NCI-H1436 (cell line): Measurements from ENCODE around the gene HK3.

Source experiments
- DNase-seq: peaks from one replicate; lab custom pipeline; 2025; lab: John Stamatoyannopoulos, UW

The HK3 gene

GRCh38 chr5:176902102-176902814 lies 3.1 kb upstream of the HK3 start:
- no peak for DNase-seq

DNA sequence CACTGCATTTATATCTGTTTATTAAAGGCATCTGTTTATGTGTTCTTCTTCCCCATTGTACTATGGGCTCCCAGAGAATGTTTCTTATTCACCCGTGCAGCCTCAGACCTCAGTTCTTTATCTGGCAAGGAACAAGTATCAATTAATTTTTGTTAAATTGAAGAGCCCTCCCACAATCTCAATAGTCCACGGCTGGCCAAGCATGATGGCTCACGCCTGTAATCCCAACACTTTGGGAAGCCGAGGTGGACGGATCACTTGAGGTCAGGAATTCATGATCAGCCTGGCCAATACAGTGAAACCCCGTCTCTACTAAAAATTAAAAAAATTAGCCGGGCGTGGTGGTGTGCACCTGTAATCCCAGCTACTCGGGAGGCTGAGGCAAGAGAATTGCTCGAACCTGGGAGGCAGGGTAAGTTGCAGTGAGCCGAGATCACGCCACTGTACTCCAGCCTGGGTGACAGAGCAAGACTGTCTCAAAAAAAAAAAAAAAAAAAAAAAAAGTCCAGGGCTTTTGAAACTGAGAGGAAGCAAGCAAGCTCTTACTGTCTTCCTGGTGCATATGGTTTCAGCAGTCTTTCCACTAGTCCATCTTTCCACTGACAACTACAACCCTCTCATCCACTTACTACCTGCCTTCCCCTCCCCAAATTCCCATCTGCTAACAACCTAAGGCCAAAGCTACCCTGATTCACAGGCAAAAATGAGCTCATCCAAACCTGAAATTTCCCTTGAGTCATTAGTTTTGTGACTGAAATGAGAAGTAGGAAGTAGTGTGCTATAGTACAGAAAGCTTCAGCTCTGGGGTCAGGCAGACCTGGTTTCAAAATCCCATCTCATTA lies 2.3 kb upstream of the HK3 start:
- DNase-seq = no peak

DNA sequence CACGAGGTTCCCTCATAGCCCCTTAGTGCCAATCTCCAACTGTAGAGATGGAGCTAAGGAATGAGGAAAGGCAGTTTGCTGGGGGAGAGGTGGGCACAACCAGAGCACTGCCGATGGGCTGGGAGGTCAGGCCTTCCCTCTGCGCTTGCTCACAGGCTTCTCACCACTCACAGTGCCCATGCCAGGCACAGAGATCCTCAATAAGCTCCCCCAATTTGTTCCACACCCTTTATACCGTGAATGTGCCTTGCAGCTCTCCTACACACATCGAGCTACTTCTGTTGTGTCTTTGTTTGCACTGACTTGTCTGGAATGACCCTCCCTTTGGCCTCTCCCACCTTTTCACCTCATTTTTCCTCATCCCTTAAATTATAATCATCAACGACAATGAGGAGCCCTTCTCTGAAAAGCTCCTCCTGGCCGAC lies 1.6 kb upstream of the HK3 start:
- no peak for DNase-seq

- DNase-seq = no peak
Observed at GRCh38 chr5:176899946-176900779, 1.0 kb upstream of the HK3 start.

DNA sequence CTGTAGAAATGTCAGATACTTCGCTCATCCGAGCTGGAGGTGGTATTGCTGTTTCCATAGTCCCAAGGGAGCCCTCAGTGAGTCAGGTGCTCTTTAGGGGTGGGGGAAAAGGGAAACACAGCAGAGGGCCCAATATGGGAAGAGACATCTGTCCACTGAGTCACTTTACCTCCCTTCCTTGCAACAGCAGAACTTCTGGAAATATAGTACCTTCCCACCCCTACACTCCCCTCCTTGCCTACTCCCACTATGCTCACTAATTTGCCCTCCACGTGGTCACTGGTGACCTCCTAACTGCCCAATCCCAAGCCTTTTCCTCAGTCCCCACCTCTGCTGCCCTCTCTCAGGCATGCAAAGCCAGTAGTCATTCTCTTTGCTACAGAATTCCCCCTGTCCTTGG lies 1.9 kb downstream of the HK3 start:
- DNase-seq = no peak

- no peak for DNase-seq
Observed at GRCh38 chr5:176895831-176896230, 3.3 kb downstream of the HK3 start.

- DNase-seq = no peak
Observed at GRCh38 chr5:176894298-176894697, 4.8 kb downstream of the HK3 start.

- no peak for DNase-seq
Observed at GRCh38 chr5:176892663-176893062, 6.5 kb downstream of the HK3 start.

DNA sequence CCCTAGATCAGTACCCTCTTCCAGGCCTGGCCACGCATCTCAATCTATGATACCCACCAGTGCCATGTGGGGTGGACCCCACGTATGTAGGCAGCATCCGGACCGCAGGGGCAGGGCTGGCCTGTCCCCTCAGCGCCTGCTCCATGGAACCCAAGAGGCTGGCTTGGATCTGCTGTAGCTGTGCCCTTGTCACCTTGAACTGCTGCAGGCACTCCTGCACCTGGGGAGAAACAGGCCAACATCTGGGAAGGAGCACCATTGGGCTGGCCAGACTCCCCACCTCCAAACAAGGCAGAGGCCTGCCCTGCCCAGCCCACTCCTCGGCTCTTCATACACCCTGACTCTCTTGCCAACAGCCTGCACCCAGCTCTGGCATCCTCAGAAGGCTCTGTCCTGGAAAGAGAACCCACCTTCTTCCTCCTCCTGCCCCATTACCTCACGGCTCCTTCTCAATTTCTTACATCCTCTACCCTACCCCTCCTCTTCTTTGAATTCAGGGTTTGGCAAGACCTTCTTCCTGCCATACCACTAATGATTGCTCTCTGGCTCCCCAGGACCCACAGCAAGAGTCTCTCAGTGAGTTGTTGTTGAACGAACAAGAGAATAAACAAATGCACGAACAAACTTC lies 7.7 kb downstream of the HK3 start:
- DNase-seq = no peak

GRCh38 chr5:176890455-176891330 lies 8.5 kb downstream of the HK3 start:
- no peak for DNase-seq

DNA sequence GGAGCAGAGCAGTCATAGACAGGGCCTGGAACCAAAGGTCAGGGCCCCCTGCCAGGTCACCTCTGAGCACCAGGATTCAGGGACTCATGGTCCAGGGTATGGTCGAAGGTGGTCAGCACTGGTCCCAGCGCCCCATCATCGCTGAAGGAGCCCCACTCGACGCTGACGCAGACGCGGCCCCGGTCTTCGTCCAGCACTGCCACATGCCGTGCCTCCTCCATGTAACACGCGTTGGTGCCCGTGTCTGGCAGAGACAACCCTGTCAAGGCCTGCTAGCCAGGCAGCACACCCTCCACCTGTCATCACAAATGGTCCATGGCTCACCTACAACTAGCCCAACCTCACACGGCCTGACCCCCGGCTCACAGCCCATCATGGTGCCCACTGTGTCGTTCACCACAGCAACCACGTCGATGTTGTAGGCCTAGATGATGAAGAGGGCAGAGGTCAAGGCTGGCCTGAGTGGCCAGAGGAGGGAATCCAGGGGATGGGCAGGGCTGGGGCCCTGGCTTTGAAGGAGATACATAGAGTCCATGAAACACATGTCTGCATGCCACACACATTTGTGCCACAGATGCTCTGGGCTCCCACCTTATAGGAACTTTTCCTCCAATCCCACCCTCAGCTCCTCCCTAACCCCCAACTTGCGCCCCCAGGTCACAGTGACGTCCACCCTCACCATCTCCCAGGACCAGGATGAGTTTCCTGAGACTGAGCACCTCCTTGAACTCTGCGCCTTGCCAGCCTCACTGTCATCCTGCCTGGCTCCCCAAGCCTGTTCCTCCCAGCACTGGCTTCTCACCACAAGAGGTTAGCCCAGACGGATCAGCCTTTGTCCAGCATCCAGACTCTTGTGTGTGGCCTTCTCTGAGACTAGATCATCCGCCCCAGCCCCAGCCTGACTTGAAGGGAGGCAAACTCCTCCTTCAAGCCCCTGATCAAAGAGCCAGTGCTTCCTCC lies 9.5 kb downstream of the HK3 start:
- DNase-seq = no peak

GRCh38 chr5:176888865-176889165 lies 10.3 kb downstream of the HK3 start:
- no peak for DNase-seq

DNA sequence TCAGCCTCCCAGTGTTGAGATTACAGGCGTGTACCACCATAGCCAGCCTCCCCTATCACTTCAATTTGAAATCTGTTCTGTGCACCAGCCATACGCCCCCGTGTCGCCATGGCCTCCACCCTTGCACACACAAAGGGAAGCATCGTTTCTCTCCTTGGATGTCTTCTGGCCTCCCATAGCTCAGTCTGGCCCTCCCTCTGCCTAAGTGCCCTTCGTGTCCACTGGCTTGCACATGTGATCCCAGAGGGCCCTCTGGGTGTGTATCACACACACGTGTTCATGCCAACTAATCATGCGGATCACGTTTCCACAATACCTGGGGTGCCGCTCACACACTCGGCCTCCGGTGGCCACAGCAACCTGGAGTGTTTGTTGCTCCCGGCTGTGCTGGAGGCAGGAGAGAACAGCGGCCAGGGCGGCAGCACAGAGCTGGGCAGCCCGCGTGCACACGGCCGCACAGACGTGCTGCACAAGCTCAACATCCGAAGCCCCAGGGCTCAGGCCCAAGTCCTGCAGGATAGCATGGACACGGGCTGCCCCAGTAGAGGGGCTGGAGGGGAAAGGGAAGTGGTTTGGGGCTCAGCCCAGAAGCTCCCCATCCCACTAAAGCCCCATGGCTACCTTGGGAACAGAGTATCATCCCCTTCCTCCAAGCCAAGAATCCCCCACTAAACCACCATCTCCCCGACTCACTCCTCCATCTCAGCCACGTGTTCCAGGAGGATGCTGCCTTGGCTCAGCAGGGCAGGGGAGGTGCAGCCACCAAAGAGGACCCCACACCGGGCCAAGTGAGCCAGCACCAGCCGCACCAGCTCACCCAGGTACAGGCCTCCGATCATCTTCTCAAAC lies 10.9 kb downstream of the HK3 start:
- no peak for DNase-seq

DNA sequence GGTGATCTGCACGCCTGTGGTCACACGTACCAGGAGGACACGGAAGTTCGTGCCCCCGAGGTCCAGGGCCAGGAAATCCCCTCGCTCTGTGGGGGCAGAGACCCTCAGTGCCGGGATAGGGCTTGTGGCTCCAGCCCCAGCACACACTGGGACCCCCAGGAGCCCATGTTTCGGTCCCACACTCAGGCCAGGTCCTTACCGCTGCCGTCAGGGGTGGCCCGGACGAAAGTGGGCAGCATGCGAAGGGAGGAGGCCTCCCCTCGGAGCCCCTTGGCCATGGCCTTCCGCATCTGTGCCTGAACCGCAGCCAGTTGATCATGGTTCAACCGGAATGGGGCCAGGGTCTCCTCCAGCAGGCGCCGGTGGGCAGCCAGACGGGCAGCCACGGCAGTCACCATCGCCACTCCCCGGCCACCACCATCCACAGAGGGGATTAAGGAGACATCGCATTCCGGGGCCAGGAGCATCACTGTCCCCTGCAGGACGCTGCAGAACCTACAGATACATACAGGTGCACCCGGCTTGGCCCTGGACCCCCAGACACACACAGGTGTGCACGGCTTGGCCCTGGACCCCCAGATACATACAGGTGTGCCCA lies 11.8 kb downstream of the HK3 start:
- DNase-seq = no peak

DNA sequence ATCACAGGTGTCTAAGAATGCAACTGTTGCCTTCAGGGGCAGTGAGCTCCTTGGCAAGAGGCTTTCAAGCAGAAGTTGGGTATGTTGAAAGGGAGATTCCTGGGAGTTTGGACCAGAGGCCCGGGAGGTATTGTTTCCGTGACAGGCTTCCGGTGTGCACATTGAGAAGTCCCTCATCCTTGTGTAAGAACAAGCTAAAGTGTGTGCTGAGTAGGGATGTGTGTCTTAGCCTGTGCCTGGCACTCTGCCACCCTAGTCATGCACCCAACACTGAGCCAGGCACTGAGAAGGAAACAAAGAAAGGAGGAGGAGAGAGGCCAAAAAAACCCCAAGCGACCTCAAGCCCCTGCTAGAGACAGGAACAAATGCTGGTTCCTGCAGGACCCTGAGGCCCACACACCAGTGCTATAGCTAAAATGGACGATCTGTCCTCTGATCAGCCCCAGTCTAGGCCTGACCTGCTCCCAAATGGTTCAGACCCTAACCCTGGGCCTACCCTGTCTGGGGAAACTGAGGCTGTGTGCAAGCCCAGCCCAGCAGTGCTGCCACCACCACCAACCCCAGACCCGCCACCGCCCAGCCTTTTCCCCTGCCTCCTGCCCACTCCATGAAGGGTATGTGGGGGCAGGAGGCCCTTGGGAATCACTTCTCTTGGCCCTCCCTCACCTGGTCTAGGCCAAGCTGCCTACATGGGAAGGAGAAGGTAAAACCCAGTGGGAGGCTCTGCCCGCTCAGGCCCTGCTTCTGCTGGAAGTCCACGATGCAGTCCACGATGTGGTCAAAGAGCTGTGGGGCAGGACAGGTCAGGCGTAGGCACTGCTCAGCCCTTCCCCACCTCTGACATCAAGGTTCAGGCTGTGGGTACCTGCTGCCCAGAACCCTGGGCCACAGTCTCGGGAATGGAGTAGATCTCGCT lies 12.6 kb downstream of the HK3 start:
- no peak for DNase-seq

GRCh38 chr5:176884571-176884890 lies 14.6 kb downstream of the HK3 start:
- no peak for DNase-seq

DNA sequence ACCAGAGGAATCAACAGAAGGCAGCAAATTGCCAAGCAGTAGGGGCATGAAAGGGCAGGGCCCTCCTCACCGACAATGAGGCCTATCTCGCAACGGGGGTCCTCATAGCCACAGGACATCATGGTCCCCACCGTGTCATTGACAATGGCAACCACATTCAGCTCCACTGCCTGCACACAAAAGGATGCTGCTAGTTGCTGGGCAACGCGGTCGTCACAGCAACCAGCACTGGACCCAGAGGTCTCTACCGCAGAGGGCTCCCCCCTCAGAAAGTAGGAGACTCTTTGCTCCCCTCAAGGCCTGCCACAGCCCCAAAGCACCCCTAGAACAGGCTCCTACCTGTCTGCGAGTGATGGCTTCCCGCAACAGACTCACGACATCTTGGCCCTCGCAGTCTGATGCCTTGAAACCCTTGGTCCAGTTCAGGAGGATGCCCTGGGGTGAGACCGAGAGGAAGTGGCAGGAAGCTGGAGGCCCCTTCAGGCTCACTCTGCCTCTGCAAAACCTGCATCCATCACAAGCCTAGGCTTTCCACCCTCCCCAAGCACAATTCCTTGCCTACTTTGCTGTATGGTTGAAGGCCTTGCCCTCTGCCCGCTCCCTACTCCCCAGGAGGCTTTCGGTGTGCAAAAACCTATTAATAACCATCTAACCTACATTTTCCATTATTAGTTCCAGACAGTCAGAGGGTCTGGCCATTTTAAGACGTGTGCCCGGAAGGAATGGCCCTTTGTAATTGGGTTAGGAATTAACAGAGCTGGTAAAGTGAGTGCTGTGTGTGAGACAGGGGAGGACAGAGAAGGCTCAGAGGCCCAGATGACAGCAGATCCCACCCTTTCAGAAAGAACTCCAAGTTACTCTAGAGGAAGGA lies 15.2 kb downstream of the HK3 start:
- no peak for DNase-seq
